ENCODE results near the gene C3orf33.

DNA sequence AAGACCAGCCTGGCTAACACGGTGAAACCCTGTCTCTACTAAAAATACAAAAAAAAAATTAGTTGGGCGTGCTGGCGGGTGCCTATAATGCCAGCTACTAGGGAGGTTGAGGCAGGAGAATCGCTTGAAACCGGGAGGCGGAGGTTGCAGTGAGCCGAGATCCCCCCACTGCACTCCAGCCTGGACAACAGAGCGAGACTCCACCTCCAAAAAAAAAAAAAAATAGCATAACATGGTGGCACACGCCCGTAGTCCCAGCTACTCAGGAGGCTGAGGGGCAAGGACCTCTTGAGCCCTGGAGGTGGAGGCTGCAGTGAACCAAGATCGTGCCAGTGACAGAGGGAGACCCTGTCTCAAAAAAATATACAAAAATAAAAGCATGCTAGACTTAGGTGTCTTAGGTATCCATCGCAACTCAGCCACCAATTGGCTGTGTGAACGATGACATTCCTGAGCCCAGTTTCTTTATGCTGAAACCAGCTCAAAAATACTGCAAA, 67.5 kb downstream of the C3orf33 start:
- TF ChIP-seq, protein P1, sequence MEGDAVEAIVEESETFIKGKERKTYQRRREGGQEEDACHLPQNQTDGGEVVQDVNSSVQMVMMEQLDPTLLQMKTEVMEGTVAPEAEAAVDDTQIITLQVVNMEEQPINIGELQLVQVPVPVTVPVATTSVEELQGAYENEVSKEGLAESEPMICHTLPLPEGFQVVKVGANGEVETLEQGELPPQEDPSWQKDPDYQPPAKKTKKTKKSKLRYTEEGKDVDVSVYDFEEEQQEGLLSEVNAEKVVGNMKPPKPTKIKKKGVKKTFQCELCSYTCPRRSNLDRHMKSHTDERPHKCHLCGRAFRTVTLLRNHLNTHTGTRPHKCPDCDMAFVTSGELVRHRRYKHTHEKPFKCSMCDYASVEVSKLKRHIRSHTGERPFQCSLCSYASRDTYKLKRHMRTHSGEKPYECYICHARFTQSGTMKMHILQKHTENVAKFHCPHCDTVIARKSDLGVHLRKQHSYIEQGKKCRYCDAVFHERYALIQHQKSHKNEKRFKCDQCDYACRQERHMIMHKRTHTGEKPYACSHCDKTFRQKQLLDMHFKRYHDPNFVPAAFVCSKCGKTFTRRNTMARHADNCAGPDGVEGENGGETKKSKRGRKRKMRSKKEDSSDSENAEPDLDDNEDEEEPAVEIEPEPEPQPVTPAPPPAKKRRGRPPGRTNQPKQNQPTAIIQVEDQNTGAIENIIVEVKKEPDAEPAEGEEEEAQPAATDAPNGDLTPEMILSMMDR (IDR thresholded peaks at IDR 0.05) = no peak
- no peak for TF ChIP-seq POLR2AphosphoS5 (IDR thresholded peaks at IDR 0.05)
- no peak for TF ChIP-seq EP300 (IDR thresholded peaks at IDR 0.05; ENCODE audit: low read depth)
- TF ChIP-seq POLR2A (IDR thresholded peaks at IDR 0.05) = no peak
